Fibroblast of skin of abdomen (primary cell): ENCODE results near the gene ZFHX3.

Source experiments
- DNase-seq: peaks from one replicate; pipeline ENCODE4 v3.0.0-alpha.2; 2013

Gene ZFHX3

GRCh38 chr16:72841506-72841905 lies 206.4 kb downstream of the ZFHX3 start:
- DNase-seq: no peak

- no peak for DNase-seq
Measured at GRCh38 chr16:72840631-72841381, 207.1 kb downstream of the ZFHX3 start.

- DNase-seq: no peak
Measured at GRCh38 chr16:72838951-72839350, 209.0 kb downstream of the ZFHX3 start.

- DNase-seq: no peak
Measured at GRCh38 chr16:72838586-72838910, 209.4 kb downstream of the ZFHX3 start.

- no peak for DNase-seq
Measured at GRCh38 chr16:72837846-72838585, 209.9 kb downstream of the ZFHX3 start.

- no peak for DNase-seq
Measured at GRCh38 chr16:72836985-72837384, 210.9 kb downstream of the ZFHX3 start.

GRCh38 chr16:72836181-72836580 lies 211.7 kb downstream of the ZFHX3 start:
- no peak for DNase-seq

GRCh38 chr16:72835086-72835485 lies 212.8 kb downstream of the ZFHX3 start:
- DNase-seq: no peak

GRCh38 chr16:72834499-72834898 lies 213.4 kb downstream of the ZFHX3 start:
- no peak for DNase-seq

GRCh38 chr16:72833969-72834368 lies 214.0 kb downstream of the ZFHX3 start:
- no peak for DNase-seq

- no peak for DNase-seq
Measured at GRCh38 chr16:72833482-72833881, 214.4 kb downstream of the ZFHX3 start.

- DNase-seq: peak; percentile 80
Measured at GRCh38 chr16:72832621-72833248, 215.2 kb downstream of the ZFHX3 start.

GRCh38 chr16:72829846-72830775 lies 217.8 kb downstream of the ZFHX3 start:
- DNase-seq: peak; percentile 30

- no peak for DNase-seq
Measured at GRCh38 chr16:72827866-72828265, 220.1 kb downstream of the ZFHX3 start.

GRCh38 chr16:72825912-72826621 lies 221.9 kb downstream of the ZFHX3 start:
- no peak for DNase-seq

- no peak for DNase-seq
Measured at GRCh38 chr16:72824761-72825160, 223.2 kb downstream of the ZFHX3 start.

- DNase-seq: no peak
Measured at GRCh38 chr16:72824027-72824426, 223.9 kb downstream of the ZFHX3 start.

GRCh38 chr16:72821185-72821950 lies 226.6 kb downstream of the ZFHX3 start:
- DNase-seq: no peak

GRCh38 chr16:72819345-72819744 lies 228.6 kb downstream of the ZFHX3 start:
- DNase-seq: peak; percentile 77

- DNase-seq: no peak
Measured at GRCh38 chr16:72818236-72818845, 229.6 kb downstream of the ZFHX3 start.
